M059J (cell line): Measurements from ENCODE around the gene VDAC2. TPM values are rescaled to one million over a fixed set of nuclear protein-coding genes. Genes with fewer than 3 reads are reported as not detected.
"Not testable (repeated sequence)": the region's sequence is repeated elsewhere in the genome, so short reads cannot be mapped to it uniquely, and the experiment has no call there.

ENCODE experiments used
- DNase-seq: peaks from one replicate; pipeline ENCODE4 v3.0.0-alpha.2; 2012; ENCODE audit warnings: low read depth
- total RNA-seq: library from RNA; depleted of rRNA; stranded (reverse); fragments of >200 nt; shearing (Covaris generic); gene quantifications from 2 replicates; pipeline ENCODE4 v1.2.3, GENCODE V29; 2014

VDAC2 gene
- total RNA-seq, 1 experiment from 2014 or later: 226 TPM

DNA sequence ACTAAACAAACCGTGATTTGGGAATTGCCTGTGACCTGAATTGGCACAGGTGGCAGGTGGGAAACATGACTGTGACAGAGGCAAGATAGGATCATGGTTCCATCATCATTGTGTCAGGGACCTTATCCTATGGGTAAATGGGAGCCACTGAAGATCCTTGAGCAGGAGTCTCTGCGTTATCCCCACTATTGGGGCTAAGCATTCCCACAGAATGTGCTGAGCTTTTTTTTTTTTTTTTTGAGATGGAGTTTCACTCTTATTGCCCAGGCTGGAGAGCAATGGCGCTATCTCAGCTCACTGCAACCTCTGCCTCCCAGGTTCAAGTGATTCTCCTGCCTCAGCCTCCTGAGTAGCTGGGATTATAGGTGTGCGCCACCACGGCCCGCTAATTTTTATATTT is 10.6 kb upstream of the VDAC2 start:
- DNase-seq: not testable (repeated sequence)

GRCh38 chr10:75201793-75202307 is 8.7 kb upstream of the VDAC2 start:
- no peak for DNase-seq

- peak; percentile 68 for DNase-seq
These were observed 8.1 kb upstream of the VDAC2 start for GRCh38 chr10:75202321-75203045.

- not testable (repeated sequence) for DNase-seq
These were observed 7.5 kb upstream of the VDAC2 start for GRCh38 chr10:75203046-75203620.

- no peak for DNase-seq
These were observed 6.9 kb upstream of the VDAC2 start for GRCh38 chr10:75203724-75204123.

- DNase-seq: no peak
These were observed 4.7 kb upstream of the VDAC2 start for GRCh38 chr10:75205908-75206307.

DNA sequence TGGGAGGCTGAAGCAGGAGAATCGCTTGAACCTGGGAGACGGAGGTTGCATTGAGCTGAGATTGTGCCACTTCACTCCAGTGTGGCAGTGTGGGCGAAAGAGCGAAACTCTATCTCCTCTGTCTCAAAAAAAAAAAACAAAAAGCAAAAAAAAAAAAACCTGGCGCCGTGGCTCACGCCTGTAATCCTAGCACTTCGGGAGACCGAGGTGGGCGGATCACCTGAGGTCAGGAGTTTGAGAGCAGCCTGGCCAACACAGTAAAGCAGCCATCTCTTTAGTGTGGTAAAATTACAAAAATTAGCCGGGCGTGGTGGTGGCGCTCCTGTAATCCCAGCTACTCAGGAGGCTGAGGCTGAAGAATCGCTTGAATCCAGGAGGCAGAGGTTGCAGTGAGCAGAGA is 4.0 kb upstream of the VDAC2 start:
- not testable (repeated sequence) for DNase-seq

DNA sequence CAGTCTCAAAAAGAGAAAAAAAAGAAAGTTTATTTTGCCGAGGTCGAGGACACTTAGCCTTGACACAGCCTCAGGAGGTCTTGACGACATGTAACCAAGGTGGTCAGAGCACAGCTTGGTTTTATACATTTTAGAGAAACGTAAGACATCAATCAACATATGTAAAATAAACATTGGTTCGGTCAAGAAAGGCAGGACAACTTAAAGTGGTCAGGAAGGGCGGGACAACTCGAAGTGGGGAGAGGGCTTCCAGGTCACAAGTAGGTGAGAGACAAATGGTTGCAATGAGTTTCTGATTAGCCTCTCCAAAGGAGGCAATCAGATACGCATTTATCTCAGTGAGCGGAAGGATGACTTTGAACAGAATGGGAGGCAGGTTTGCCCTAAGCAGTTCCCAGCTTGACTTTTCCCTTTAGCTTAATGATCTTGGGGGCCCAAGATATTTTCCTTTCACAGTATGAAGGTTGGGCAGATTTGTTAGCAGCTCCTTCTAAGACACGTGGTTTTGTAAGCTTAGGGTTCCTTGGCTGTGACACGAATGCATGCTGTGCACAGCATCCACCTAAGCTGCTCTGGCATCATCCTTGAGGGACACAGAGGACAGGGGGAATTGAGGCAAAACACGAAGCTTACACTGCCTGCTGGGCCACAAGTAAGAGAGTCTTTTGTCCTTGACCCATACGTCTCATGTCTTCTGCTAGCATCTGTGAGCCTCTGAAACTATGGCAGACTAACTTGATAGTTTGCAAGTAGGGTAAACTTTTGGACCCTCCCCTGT is 3.3 kb upstream of the VDAC2 start:
- no peak for DNase-seq

GRCh38 chr10:75207857-75208144 is 2.8 kb upstream of the VDAC2 start:
- no peak for DNase-seq

DNA sequence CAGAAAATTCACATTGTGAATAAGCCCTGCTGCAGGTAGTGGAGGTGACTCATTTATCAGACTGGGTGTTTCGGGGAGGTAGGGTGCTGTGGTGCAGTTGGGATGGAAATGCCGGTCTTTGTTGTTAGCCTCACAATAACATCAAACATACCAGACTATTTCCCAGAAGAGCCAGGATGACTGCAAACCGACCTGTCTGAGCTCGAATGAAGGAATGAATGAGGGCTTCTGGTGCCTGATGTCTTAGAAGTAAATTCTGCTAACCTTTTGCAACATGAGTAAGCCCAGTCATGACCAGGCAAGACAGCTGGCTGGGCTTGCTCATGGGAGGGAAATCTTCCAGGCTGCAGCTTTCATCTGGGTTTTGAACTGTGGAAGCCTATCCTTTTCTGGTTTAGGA is 2.4 kb upstream of the VDAC2 start:
- peak; percentile 74 for DNase-seq

- no peak for DNase-seq
These were observed 1.3 kb upstream of the VDAC2 start for GRCh38 chr10:75209086-75209920.

DNA sequence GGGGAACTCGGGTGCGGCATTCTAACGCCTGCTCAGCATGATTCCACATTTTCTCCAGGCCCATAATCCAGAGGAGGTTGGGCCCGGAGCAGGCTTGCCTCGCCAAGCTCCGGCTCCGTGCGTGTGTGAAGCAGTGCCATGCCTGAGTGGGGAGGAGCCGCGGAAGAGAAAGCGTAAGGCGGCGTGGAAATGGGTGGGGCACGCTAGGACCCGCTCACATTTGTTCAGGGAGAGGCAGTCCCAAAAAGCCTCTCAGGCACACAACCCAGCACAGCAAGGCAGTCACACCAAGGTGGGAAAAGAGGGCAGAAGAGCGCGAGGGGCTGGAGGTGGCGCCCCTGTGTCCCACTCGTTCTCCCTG is 695 bp upstream of the VDAC2 start:
- DNase-seq: peak; percentile 72

DNA sequence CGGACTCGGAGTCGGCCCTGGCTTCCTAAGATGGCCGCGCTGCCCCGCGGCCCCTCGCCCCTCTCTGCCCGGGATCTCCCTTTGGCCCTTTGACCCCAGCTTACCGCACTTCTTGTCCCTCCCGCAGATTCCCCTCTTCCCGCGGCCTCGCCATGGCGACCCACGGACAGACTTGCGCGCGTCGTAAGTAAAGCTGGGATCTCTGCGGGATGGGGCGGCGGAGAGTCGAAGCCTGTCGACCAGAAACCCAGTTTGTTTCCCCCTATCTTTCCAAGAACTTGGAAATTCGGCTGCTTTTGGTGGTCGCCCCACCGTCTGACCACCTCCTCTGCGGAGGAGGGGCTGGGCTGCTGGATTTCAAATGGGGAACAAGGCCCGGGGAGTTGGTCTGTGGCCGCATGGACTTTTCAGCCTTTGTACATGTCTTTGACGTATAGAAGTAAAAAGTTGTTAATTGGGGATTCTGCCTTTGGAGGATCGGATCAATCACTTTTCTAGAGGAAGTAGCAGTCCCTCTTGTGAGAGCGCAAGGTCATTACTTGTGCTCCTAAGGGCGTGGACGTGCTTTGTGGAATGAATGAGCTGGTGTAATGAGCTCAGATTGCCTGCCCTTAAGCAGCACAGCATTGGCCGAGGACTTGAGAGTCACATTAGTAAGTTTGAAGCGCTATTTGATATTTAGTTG is 553 bp downstream of the VDAC2 start:
- DNase-seq: peak; percentile 53

DNA sequence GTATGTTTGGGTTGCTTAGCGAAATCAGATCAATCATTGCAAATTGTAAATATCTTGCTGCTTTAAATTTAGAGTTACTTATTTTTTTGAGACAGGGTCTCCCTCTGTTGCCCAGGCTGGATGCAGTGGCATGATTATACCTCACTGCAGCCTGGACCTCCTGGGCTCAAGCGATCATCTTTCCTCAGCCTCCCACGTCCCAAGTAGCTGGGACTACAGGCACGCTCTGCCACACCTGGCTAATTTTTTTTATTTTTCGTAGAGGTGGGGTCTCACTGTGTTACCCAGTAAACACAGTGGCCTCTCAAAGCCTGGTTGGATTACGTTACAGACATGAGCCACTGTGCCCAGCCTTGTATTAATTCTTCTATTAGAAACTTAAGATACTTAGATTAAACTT is 1.7 kb downstream of the VDAC2 start:
- DNase-seq: no peak

DNA sequence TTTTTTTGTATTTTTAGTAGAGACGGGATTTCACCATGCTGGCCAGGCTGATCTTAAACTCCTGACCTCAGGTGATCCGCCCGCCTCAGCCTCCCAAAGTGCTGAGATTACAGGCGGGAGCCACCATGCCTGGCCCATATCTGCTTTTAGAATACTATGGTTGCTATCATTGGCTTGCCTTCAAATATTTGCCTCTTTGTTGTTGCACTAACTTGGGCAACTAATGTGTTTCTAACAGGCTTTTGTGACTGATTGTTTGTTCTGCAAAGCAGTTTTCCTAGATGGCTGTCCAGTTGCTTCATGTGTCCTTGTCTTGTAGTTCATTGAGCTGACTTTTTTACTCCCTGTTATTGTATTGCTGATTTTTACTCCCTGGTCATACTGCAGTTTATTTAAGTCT is 9.7 kb downstream of the VDAC2 start:
- no peak for DNase-seq

DNA sequence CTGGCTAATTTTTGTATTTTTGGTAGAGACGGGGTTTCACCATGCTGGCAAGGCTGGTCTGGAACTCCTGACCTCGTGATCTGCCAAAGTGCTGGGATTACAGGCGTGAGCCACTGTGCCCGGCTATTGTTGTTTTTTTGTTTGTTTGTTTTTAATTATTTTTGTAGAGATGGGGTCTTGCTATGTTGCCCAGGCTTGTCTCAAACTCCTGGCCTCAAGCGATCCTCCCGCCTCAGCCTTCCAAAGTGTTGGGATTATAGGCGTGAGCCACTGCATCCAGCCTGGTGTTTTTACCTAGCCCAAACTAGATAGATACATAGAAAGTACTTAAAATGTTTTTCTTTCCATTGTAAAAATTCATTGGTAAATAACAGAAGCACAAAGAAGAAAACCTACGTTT is 10.9 kb downstream of the VDAC2 start:
- not testable (repeated sequence) for DNase-seq

GRCh38 chr10:75223507-75223906 is 12.9 kb downstream of the VDAC2 start:
- no peak for DNase-seq

GRCh38 chr10:75226095-75226494 is 15.5 kb downstream of the VDAC2 start:
- no peak for DNase-seq

- peak; percentile 49 for DNase-seq
These were observed 16.1 kb downstream of the VDAC2 start for GRCh38 chr10:75226656-75227055.

- no peak for DNase-seq
These were observed 17.7 kb downstream of the VDAC2 start for GRCh38 chr10:75228278-75228677.

DNA sequence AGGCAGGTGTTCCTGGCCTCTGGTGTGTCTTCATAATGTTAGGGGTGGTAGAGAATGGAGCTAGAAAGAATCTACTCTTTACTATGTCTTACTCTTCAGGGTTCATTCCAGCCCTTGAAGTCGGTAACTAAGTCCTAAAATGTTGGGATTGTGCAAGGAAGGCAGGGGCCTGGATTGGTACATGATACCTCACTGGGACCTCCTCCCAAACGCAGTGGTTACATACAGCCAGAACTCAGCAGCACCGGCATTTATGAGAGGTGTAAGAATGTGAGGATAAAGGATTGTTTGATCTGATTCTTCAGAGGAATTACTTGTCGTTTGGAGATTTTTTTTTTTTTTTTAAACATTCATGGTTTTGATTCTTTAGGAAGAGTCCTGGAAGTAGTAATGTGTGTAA is 18.2 kb downstream of the VDAC2 start:
- no peak for DNase-seq

GRCh38 chr10:75229971-75230370 is 19.4 kb downstream of the VDAC2 start:
- DNase-seq: no peak
